PC-3 (cell line): Measurements from ENCODE around the gene GALNT18.

Experiments
- CTCF ChIP-seq: fragments of 300-600 bp; sonication (generic); conservative IDR thresholded peaks from 2 replicates; pipeline ENCODE4 v1.5.1; 2017; ENCODE audit warnings: antibody characterized with exemption, low read depth, mild to moderate bottlenecking, low read length
- EZH2 ChIP-seq: fragments of 300-600 bp; sonication (generic); IDR thresholded peaks from one replicate; pipeline ENCODE4 v1.6.1; 2017; ENCODE audit warnings: antibody characterized with exemption, mild to moderate bottlenecking, low read length; ENCODE audit not compliant: unreplicated experiment

- TF ChIP-seq CTCF (no peak), EZH2 (no peak)
Measured at GRCh38 chr11:11486002-11486401, 135.8 kb downstream of the GALNT18 start.
